Activated naive CD8-positive, alpha-beta T cell treated with anti-CD3 and anti-CD28 coated beads for 36 hours (primary cell): ENCODE measurements around the gene ZFYVE1. TPM values are rescaled to one million over a fixed set of nuclear protein-coding genes. Genes with fewer than 3 reads are reported as not detected.
"Not testable (repeated sequence)": the region's sequence is repeated elsewhere in the genome, so short reads cannot be mapped to it uniquely, and the experiment has no call there.

ENCODE experiments used
- DNase-seq: peaks from one replicate; pipeline ENCODE4 v3.0.0; 2021
- H3K27ac Mint-ChIP-seq: one replicate; pipeline ENCODE4 v1.8.0; 2022; ENCODE audit warnings: mild to moderate bottlenecking, moderate library complexity, mixed read lengths
- H3K27me3 Mint-ChIP-seq: one replicate; pipeline ENCODE4 v1.8.0; 2022; ENCODE audit warnings: mild to moderate bottlenecking, mixed read lengths
- H3K36me3 Mint-ChIP-seq: one replicate; pipeline ENCODE4 v1.8.0; 2021; ENCODE audit warnings: mild to moderate bottlenecking, mixed read lengths
- H3K4me1 Mint-ChIP-seq: one replicate; pipeline ENCODE4 v1.8.0; 2021; ENCODE audit warnings: mixed read lengths
- H3K4me3 Mint-ChIP-seq: one replicate; pipeline ENCODE4 v1.8.0; 2022; ENCODE audit warnings: mild to moderate bottlenecking, moderate library complexity, mixed read lengths
- H3K9me3 Mint-ChIP-seq: one replicate; pipeline ENCODE4 v1.8.0; 2022; ENCODE audit warnings: mixed read lengths
- total RNA-seq, 2 experiments: library from RNA; stranded (reverse); gene quantifications; one replicate each; pipeline ENCODE4 v1.2.3, GENCODE V29; 2021

The ZFYVE1 gene
- total RNA-seq, 2 experiments from 2014 or later: 7.6 to 7.9 TPM

DNA sequence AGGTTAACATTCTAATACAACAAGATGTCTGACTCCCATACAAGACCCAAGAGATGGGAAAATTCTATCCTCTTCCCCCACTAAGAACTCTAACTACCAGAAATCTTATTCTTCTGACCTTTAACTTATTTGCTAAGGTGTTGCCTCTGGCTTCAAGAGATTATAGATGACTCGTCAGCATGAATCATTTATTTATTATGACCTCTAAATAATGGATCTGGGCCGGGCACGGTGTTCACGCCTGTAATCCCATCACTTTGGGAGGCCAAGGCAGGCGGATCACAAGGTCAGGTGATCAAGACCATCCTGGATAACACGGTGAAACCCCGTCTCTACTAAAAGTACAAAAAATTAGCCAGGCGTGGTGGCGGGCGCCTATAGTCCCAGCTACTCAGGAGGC is 10.9 kb downstream of the ZFYVE1 start:
- peaks cover 21% of the 10 kb centered on the region for H3K4me1 Mint-ChIP-seq
- DNase-seq, H3K27ac Mint-ChIP-seq, H3K27me3 Mint-ChIP-seq, H3K4me3 Mint-ChIP-seq, H3K9me3 Mint-ChIP-seq: not testable (repeated sequence)
- peaks cover 15% of the 10 kb centered on the region for H3K36me3 Mint-ChIP-seq

- H3K4me1 Mint-ChIP-seq: peaks cover 21% of the 10 kb centered on the region
- H3K27me3 Mint-ChIP-seq, H3K4me3 Mint-ChIP-seq, H3K9me3 Mint-ChIP-seq, DNase-seq, H3K27ac Mint-ChIP-seq: not testable (repeated sequence)
- peaks cover 15% of the 10 kb centered on the region for H3K36me3 Mint-ChIP-seq
Observed at GRCh38 chr14:73015552-73015951, 11.4 kb downstream of the ZFYVE1 start.

DNA sequence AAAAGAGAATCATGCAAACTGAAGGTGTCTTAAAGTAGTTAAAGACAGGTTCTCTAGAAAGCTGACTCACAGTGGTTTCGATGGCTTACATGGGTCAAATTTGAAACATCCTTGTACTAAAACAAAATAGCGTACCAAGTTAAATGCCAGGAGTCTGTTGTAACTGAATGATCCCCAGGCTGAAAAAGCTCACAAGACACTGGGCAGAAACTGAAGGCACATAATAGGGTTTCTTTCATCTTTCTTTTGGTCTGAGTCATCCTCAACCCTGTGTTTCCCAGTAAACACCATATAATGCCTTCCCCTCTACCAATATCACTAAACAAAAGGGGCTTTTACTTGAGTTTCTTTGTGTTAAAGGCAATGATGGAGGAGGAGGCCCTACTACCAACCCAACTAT is 12.8 kb downstream of the ZFYVE1 start:
- H3K4me3 Mint-ChIP-seq: no peak overlapping the region
- no peak overlapping the region for H3K27ac Mint-ChIP-seq
- H3K36me3 Mint-ChIP-seq: peaks cover 21% of the 10 kb centered on the region
- no peaks in the 10 kb centered on the region for H3K27me3 Mint-ChIP-seq
- H3K9me3 Mint-ChIP-seq: no peaks in the 10 kb centered on the region
- peaks cover 21% of the 10 kb centered on the region for H3K4me1 Mint-ChIP-seq
- no peak for DNase-seq

GRCh38 chr14:73011189-73011588 is 15.7 kb downstream of the ZFYVE1 start:
- not testable (repeated sequence) for H3K27me3 Mint-ChIP-seq, H3K4me3 Mint-ChIP-seq, H3K27ac Mint-ChIP-seq, DNase-seq, H3K9me3 Mint-ChIP-seq
- peaks cover 19% of the 10 kb centered on the region for H3K4me1 Mint-ChIP-seq
- peaks cover 18% of the 10 kb centered on the region for H3K36me3 Mint-ChIP-seq

DNA sequence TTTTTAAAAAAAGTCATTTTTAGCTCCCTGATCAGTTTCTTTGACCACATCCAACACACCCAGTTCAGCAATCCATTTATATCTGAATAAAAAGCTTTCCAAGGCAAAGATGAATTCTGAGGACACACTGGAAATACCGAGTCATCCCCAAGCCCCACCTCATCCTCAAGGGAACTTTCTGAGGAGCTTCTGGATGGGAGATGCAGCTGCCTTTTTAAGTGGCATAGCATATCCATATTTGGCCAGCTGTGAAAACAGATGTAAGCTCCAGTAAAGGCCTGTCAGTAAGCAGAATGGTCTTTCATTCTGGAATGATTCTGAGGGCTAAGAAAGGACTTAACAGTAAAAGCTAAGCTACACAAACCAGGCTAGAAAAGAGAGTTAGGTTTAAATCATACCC is 18.4 kb downstream of the ZFYVE1 start:
- Mint-ChIP-seq H3K4me3 (no peak overlapping the region), H3K4me1 (no peaks in the 10 kb centered on the region), H3K36me3 (peaks cover 13% of the 10 kb centered on the region), H3K27me3 (no peaks in the 10 kb centered on the region), H3K9me3 (no peaks in the 10 kb centered on the region), H3K27ac (no peak overlapping the region)
- no peak for DNase-seq

DNA sequence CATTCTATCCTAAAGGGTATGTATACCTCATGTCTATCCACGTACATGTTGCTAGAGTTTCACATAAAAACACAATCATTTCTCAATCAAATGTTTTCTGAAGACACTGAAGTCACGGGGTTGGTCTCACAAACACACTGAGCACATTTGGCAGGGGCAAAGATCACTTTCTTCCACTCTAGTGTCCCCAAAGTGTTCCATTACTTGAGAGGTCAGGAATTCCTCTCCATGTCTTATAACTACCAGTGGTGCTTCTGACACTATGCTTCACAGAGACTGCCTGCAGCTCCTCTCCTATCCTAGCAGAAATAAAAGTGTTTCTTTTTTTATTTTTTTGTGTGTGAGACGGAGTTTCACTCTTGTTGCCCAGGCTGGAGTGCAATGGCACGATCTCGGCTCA is 19.1 kb downstream of the ZFYVE1 start:
- DNase-seq: no peak

GRCh38 chr14:73004641-73005040 is 22.3 kb downstream of the ZFYVE1 start:
- H3K27ac Mint-ChIP-seq, H3K4me1 Mint-ChIP-seq, H3K9me3 Mint-ChIP-seq, DNase-seq, H3K27me3 Mint-ChIP-seq, H3K36me3 Mint-ChIP-seq, H3K4me3 Mint-ChIP-seq: not testable (repeated sequence)

More for the DNA sequence above, 19.1 kb downstream of the ZFYVE1 start:
- Mint-ChIP-seq H3K4me1 (no peaks in the 10 kb centered on the region), H3K9me3 (no peaks in the 10 kb centered on the region), H3K27me3 (no peaks in the 10 kb centered on the region), H3K36me3 (peaks cover 13% of the 10 kb centered on the region), H3K4me3 (no peak overlapping the region), H3K27ac (no peak overlapping the region)

- Mint-ChIP-seq H3K36me3 (no peaks in the 10 kb centered on the region), H3K27ac (no peak overlapping the region), H3K4me3 (no peak overlapping the region), H3K9me3 (no peaks in the 10 kb centered on the region), H3K4me1 (no peaks in the 10 kb centered on the region), H3K27me3 (no peaks in the 10 kb centered on the region)
- no peak for DNase-seq
Observed at GRCh38 chr14:73003681-73004080, 23.2 kb downstream of the ZFYVE1 start.

DNA sequence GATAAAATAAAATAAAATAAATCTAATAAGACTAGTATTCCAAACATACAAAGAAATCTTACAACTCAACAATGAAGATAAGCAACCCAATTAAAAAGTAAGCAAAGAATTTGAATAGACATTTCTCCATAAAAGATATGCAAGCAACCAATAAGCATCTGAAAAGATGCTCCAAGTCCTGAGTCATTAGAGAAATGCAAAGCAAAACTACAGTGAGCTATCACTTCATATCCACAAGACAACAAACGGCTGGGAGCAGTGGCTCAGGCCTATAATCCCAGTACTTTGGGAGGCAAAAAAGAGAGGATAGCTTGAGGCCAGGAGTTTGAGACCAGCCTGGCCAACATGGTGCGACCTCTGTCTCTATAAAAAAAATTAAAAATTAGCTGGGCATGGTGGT is 26.8 kb downstream of the ZFYVE1 start:
- peaks cover 8% of the 10 kb centered on the region for H3K36me3 Mint-ChIP-seq
- no peaks in the 10 kb centered on the region for H3K4me1 Mint-ChIP-seq
- no peaks in the 10 kb centered on the region for H3K9me3 Mint-ChIP-seq
- no peak overlapping the region for H3K4me3 Mint-ChIP-seq
- H3K27me3 Mint-ChIP-seq: no peaks in the 10 kb centered on the region
- H3K27ac Mint-ChIP-seq: no peak overlapping the region
- DNase-seq: no peak

- no peaks in the 10 kb centered on the region for H3K9me3 Mint-ChIP-seq
- H3K27ac Mint-ChIP-seq: no peak overlapping the region
- H3K4me3 Mint-ChIP-seq: no peak overlapping the region
- H3K27me3 Mint-ChIP-seq: no peaks in the 10 kb centered on the region
- H3K4me1 Mint-ChIP-seq: no peaks in the 10 kb centered on the region
- H3K36me3 Mint-ChIP-seq: peaks cover 8% of the 10 kb centered on the region
- DNase-seq: no peak
Observed at GRCh38 chr14:72999316-72999715, 27.6 kb downstream of the ZFYVE1 start.

GRCh38 chr14:72998252-72998903 is 28.5 kb downstream of the ZFYVE1 start:
- Mint-ChIP-seq H3K27ac (peak overlapping the region; percentile 32), H3K9me3 (no peaks in the 10 kb centered on the region), H3K27me3 (no peaks in the 10 kb centered on the region), H3K36me3 (peaks cover 8% of the 10 kb centered on the region), H3K4me1 (no peaks in the 10 kb centered on the region), H3K4me3 (no peak overlapping the region)
- DNase-seq: no peak

DNA sequence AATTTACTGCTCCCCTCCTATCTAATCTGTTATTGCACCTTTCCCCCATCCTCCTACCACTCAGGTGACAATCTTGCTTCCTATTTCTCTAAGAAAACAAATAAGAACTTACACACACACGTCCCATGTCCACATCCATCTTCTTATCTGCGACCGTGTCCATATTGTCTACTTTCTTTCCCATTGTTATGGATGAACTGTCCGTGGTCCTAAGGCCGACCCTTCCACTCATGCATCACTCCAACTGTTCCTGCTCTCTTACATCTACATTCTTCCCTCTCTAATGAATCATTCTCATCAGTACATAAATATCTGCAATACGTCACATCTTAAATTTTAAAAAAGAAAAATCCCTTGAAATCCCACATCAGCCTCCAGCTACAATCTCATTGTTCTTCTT is 30.0 kb downstream of the ZFYVE1 start:
- Mint-ChIP-seq H3K4me3 (no peak overlapping the region), H3K36me3 (peaks cover 11% of the 10 kb centered on the region), H3K4me1 (peaks cover 2% of the 10 kb centered on the region), H3K27ac (no peak overlapping the region), H3K9me3 (no peaks in the 10 kb centered on the region), H3K27me3 (no peaks in the 10 kb centered on the region)
- no peak for DNase-seq

DNA sequence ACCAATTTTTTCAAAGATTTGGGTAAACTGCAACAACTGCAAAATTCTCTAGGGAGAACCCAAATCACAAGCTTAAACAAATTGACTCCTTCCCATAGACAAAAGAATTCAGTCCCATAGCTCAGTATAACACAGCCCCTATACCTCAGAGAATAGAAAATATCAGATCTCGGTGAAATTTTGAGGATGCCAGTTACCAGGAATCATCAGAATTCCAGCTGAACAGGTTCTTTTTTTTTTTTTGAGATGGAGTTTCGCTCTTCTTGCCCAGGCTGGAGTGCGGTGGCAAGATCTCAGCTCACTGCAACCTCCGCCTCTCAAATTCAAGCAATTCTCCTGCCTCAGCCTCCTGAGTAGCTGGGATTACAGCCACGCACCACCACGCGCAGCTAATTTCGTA is 36.7 kb downstream of the ZFYVE1 start:
- DNase-seq: no peak
- no peak overlapping the region for H3K4me3 Mint-ChIP-seq
- peaks cover 2% of the 10 kb centered on the region for H3K4me1 Mint-ChIP-seq
- H3K27me3 Mint-ChIP-seq: no peaks in the 10 kb centered on the region
- peaks cover 9% of the 10 kb centered on the region for H3K36me3 Mint-ChIP-seq
- no peak overlapping the region for H3K27ac Mint-ChIP-seq
- no peaks in the 10 kb centered on the region for H3K9me3 Mint-ChIP-seq

GRCh38 chr14:72986857-72987256 is 40.0 kb downstream of the ZFYVE1 start:
- H3K36me3 Mint-ChIP-seq: peaks cover 24% of the 10 kb centered on the region
- H3K4me3 Mint-ChIP-seq: no peak overlapping the region
- H3K9me3 Mint-ChIP-seq: no peaks in the 10 kb centered on the region
- DNase-seq: no peak
- no peaks in the 10 kb centered on the region for H3K4me1 Mint-ChIP-seq
- no peak overlapping the region for H3K27ac Mint-ChIP-seq
- H3K27me3 Mint-ChIP-seq: no peaks in the 10 kb centered on the region

DNA sequence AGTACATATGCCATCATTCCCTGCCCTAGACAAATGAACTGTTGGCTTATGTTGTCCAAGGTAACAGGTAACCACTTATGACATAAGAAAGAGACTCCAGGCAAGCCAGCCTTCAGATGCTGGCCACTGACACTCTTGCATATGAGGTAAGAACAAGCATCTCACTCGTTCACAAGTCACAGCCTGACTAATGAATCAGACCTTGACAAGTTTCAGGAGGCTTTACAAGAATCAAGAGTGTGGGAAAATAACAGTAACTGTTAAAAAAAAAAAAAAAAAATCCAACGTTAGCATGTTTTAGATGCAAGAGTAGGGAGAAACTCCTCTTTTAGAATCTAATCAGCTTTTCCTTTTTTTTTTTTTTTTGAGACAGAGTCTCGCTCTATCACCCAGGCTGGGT is 40.7 kb downstream of the ZFYVE1 start:
- no peaks in the 10 kb centered on the region for H3K9me3 Mint-ChIP-seq
- no peaks in the 10 kb centered on the region for H3K4me1 Mint-ChIP-seq
- no peak overlapping the region for H3K27ac Mint-ChIP-seq
- H3K36me3 Mint-ChIP-seq: peaks cover 22% of the 10 kb centered on the region
- H3K27me3 Mint-ChIP-seq: no peaks in the 10 kb centered on the region
- H3K4me3 Mint-ChIP-seq: no peak overlapping the region
- no peak for DNase-seq

- Mint-ChIP-seq H3K27ac (no peak overlapping the region), H3K4me3 (no peak overlapping the region), H3K27me3 (no peaks in the 10 kb centered on the region), H3K4me1 (no peaks in the 10 kb centered on the region), H3K36me3 (peaks cover 19% of the 10 kb centered on the region), H3K9me3 (no peaks in the 10 kb centered on the region)
- DNase-seq: no peak
Observed at GRCh38 chr14:72982146-72982708, 44.7 kb downstream of the ZFYVE1 start.
